ENCODE data around the gene PDE4D. TPM values are rescaled to one million over a fixed set of nuclear protein-coding genes. Genes with fewer than 3 reads are reported as not detected.

The PDE4D gene
- total and polyA plus RNA-seq, 2 donors (not counting 3 experiments of a cell fraction or from before 2014, with no cell fraction given): 34.5 to 51.2 TPM

GRCh38 chr5:59917121-59917520, 23.6 kb upstream of the PDE4D start:
- Histone ChIP-seq H2AFZ (ENCODE audit: low read depth, low read length) (no peak overlapping the region), H3K4me2 (ENCODE audit: insufficient read depth, low read length) (no peak overlapping the region), H3K27me3 (ENCODE audit: control insufficient read depth in 2 of 2, insufficient read depth in 2 of 2, low read length in 2 of 2) (peaks cover 0 to 4% of the 10 kb centered on the region in 2 experiments), H3K36me3 (ENCODE audit: control insufficient read depth in 2 of 2, extremely low read depth in 1 of 2, insufficient read depth in 2 of 2, low read length in 2 of 2) (no peaks in the 10 kb centered on the region), H3K79me2 (ENCODE audit: control insufficient read depth, insufficient read depth, low read length) (no peaks in the 10 kb centered on the region), H3K9ac (replicated peaks; ENCODE audit: extremely low read depth, insufficient read depth, low read length) (no peak overlapping the region), H3K9me1 (replicated peaks; ENCODE audit: control insufficient read depth, extremely low read depth, insufficient read depth, low read length) (no peaks in the 10 kb centered on the region), H4K20me1 (replicated peaks; ENCODE audit: control insufficient read depth, extremely low read depth, insufficient read depth, low read length) (no peaks in the 10 kb centered on the region), H3K4me3 (replicated peaks in 1 of 3; ENCODE audit: insufficient read depth in 1 of 3, low read depth in 1 of 3, low read length in 3 of 3) (no peak overlapping the region), H3K4me1 (ENCODE audit: control insufficient read depth, extremely low read depth, insufficient read depth, low read length) (no peaks in the 10 kb centered on the region), H3K9me3 (replicated peaks; ENCODE audit: control insufficient read depth, insufficient read depth, low read length) (no peaks in the 10 kb centered on the region), H3K27ac (ENCODE audit: insufficient read depth, low read depth, low read length) (no peak overlapping the region)
- ChIA-PET CTCF (interaction anchor here (1.8 kb wide), 1 partner anchor 10 kb away, joined by 5 read pairs; no protein-coding TSS in a partner anchor), POLR2A (no interaction called here)
- no peak for DNase-seq (ENCODE audit: low read depth, low spot score)
- TF ChIP-seq CTCF (IDR thresholded peaks at IDR 0.05; ENCODE audit: extremely low read depth in 1 of 2, insufficient read depth in 1 of 2, low read depth in 1 of 2, low read length in 2 of 2): no peak
- no peak for TF ChIP-seq GATA2 (IDR thresholded peaks at IDR 0.05; ENCODE audit: insufficient read depth, insufficient read length, low read depth, low read length)
- TF ChIP-seq JUN (IDR thresholded peaks at IDR 0.05; ENCODE audit: borderline replicate concordance, insufficient read depth, insufficient read length, low read depth): no peak
- no peak for TF ChIP-seq FOS (IDR thresholded peaks at IDR 0.05; ENCODE audit: borderline replicate concordance, insufficient read depth, low read length)
- TF ChIP-seq EZH2 (IDR thresholded peaks at IDR 0.05; ENCODE audit: borderline replicate concordance, low read depth, low read length, severe bottlenecking): no peak
- TF ChIP-seq POLR2AphosphoS5 (IDR thresholded peaks at IDR 0.05; ENCODE audit: insufficient read depth, low read depth, low read length): no peak
- no peak for TF ChIP-seq POLR2A (IDR thresholded peaks at IDR 0.05; ENCODE audit: low read depth, low read length)
- no peak for TF ChIP-seq MYC (IDR thresholded peaks at IDR 0.05; ENCODE audit: low read depth, low read length)
- TF ChIP-seq MAX (IDR thresholded peaks at IDR 0.05; ENCODE audit: insufficient read depth, insufficient read length): no peak
- no TSS peak for BruUV-seq (replicated peaks)
- no peak for FAIRE-seq
- intact Hi-C loops (cut with micrococcal nuclease): no loop called here
- dilution Hi-C loops (cut with MboI; ENCODE audit: extremely low pct_ligation_motif_present, low sequenced_read_pairs): no loop called here

Measured in endothelial cell of umbilical vein (primary cell).